GM13976 (cell line): ENCODE results near the gene SLC4A8.
"Not testable (repeated sequence)": the region's sequence is repeated elsewhere in the genome, so short reads cannot be mapped to it uniquely, and the experiment has no call there.

Experiments used
- DNase-seq: peaks from one replicate; pipeline ENCODE4 v3.0.0; 2012; ENCODE audit warnings: low spot score
- CTCF ChIP-seq: IDR thresholded peaks from 2 replicates; pipeline ENCODE4 v1.5.1; 2012; ENCODE audit warnings: borderline replicate concordance, mild to moderate bottlenecking; ENCODE audit not compliant: insufficient read depth; ENCODE audit errors: extremely low read depth, missing control alignments, control extremely low read depth
- in situ Hi-C: fragments of 300-500 bp; cut with MboI; formaldehyde crosslinking; loops from one replicate; pipeline ENCODE4 v1.12.0; 2022; ENCODE audit warnings: low sequenced_read_pairs, mixed read lengths, inconsistent platforms; ENCODE audit not compliant: unreplicated experiment

The SLC4A8 gene

GRCh38 chr12:51511546-51512260, 87.1 kb downstream of the SLC4A8 start:
- in situ Hi-C loops, result no loop called here
- DNase-seq, result no peak
- no peak for TF ChIP-seq CTCF

GRCh38 chr12:51512438-51512837, 87.8 kb downstream of the SLC4A8 start:
- no peak for DNase-seq
- no peak for TF ChIP-seq CTCF
- in situ Hi-C loops, result no loop called here

- in situ Hi-C loops, result not testable (repeated sequence)
Measured at GRCh38 chr12:51515037-51515436, 90.4 kb downstream of the SLC4A8 start.

GRCh38 chr12:51517316-51517715, 92.7 kb downstream of the SLC4A8 start:
- in situ Hi-C loops, result no loop called here
- no peak for DNase-seq
- TF ChIP-seq CTCF, result no peak

More at GRCh38 chr12:51515037-51515436, 90.4 kb downstream of the SLC4A8 start:
- not testable (repeated sequence) for DNase-seq

GRCh38 chr12:51517800-51518199, 93.2 kb downstream of the SLC4A8 start:
- DNase-seq, result no peak
- in situ Hi-C loops, result no loop called here
- TF ChIP-seq CTCF, result no peak

- in situ Hi-C loops, result loop anchor here (10.0 kb wide), 1 partner anchor 95 kb away; the partner anchor contains the start of gene SLC4A8
Measured at GRCh38 chr12:51519755-51520154, 95.1 kb downstream of the SLC4A8 start.

More at GRCh38 chr12:51519755-51520154, 95.1 kb downstream of the SLC4A8 start:
- DNase-seq, result peak; percentile 55
- TF ChIP-seq CTCF, result no peak
